MG63 (cell line): ENCODE data around the gene PGRMC2. TPM values are rescaled to one million over a fixed set of nuclear protein-coding genes. Genes with fewer than 3 reads are reported as not detected.

ENCODE experiments used
- DNase-seq: peaks from one replicate; pipeline ENCODE4 v3.0.0-alpha.2; 2020
- H3K27me3 ChIP-seq: fragments of 250-450 bp; sonication (Bioruptor Pico); 2 replicates; pipeline ENCODE4 v1.5.1; 2020; ENCODE audit warnings: mild to moderate bottlenecking, moderate library complexity
- H3K36me3 ChIP-seq: fragments of 250-450 bp; sonication (Bioruptor Pico); 2 replicates; pipeline ENCODE4 v1.5.1; 2020; ENCODE audit warnings: mild to moderate bottlenecking, moderate library complexity
- H3K4me3 ChIP-seq: fragments of 250-450 bp; sonication (Bioruptor Pico); 2 replicates; pipeline ENCODE4 v1.5.1; 2020; ENCODE audit warnings: mild to moderate bottlenecking, moderate library complexity
- H3K9me3 ChIP-seq: fragments of 250-450 bp; sonication (Bioruptor Pico); 2 replicates; pipeline ENCODE4 v1.5.1; 2020; ENCODE audit warnings: mild to moderate bottlenecking, moderate library complexity
- total RNA-seq: library from RNA; depleted of rRNA; stranded (reverse); fragments of >200 nt; shearing (Covaris generic); gene quantifications from 2 replicates; pipeline ENCODE4 v1.2.3, GENCODE V29; 2014; ENCODE audit warnings: low replicate concordance

Gene PGRMC2
- total RNA-seq, 1 experiment from 2014 or later, result 40.0 TPM

DNA sequence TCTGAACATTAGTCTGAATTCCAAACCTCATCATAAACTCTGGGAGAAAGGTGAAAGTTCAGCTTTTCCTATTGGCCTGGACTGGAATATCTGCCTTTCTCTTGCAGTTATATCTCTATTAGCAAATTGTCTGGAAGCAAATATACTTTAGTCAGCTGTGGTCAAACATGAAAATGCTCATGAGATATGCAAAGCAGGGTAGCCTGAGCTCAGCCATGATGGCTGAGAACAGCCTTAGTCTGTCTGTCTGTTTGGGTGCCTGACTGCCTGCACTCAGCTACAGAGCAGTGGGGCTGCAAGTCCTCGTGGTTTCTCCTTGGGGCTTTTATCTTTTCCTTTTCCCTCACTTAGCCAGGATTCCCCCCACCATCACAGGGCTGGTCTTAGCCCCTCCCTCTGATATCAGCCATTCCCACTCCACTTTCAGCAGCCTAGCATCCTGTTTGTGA lies 19.5 kb upstream of the PGRMC2 start:
- Histone ChIP-seq H3K36me3 (no peaks in the 10 kb centered on the region), H3K27me3 (no peaks in the 10 kb centered on the region), H3K9me3 (no peaks in the 10 kb centered on the region), H3K4me3 (no peak overlapping the region)
- no peak for DNase-seq

DNA sequence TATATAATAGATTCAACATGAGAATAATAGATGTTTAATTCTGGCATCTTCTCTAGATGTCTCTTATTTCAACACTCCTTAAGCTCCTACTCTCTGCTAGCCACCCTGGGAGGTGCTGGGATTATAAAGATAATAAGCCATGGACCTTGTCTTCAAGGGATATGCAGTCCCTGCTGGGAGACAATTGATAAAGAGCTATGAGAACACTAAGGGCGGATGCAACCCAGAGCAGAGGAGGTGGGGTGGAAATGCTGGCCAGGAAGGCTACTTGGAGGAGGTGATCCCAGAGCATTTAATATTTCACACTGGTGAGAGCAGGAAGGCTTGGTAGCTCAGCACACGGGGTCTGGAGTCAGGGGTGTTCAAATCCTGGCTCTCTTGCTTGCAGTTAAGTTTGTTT lies 18.3 kb upstream of the PGRMC2 start:
- H3K27me3 ChIP-seq, result no peaks in the 10 kb centered on the region
- no peaks in the 10 kb centered on the region for H3K9me3 ChIP-seq
- no peak overlapping the region for H3K4me3 ChIP-seq
- DNase-seq, result no peak
- no peaks in the 10 kb centered on the region for H3K36me3 ChIP-seq

DNA sequence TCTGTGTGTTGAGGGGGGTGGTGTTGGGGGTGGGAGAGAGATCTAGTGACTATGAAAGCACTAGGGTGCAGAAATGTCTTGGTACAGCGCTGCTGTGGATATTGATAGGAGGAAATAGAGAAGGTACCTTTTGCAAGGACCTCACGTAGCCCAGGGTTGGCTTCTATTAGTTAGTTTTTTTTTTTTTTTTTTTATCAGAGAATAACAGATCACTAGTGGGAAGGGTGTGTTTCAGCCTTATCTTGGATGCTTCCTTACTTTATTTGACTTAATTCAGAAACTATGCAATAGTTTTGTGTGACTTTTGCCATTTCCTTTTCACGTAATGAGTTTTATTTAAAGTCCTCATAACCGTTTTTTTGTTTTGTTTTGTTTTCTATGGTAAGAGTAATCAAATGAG lies 16.4 kb upstream of the PGRMC2 start:
- no peak overlapping the region for H3K4me3 ChIP-seq

DNA sequence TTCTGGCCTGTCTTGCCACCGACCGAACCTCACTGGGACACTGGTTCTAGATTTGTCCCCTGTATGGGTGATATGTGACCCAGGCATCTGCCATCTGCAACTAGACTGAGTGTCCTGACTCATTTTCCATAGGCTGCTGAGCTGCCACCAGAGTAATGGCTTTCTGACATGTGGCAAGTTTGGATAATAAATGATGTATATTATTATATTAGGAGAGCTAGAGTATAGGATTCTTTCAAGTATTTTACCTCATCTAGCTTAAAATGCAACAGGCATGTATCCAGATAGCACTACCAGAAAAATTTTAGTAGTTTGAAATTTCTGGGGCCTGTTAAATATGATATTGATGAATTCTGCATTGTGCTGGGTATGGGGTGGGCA lies 15.8 kb upstream of the PGRMC2 start:
- H3K9me3 ChIP-seq, result no peaks in the 10 kb centered on the region
- no peak for DNase-seq
- no peaks in the 10 kb centered on the region for H3K27me3 ChIP-seq
- no peak overlapping the region for H3K4me3 ChIP-seq
- no peaks in the 10 kb centered on the region for H3K36me3 ChIP-seq

More for the DNA sequence above, 16.4 kb upstream of the PGRMC2 start:
- H3K9me3 ChIP-seq, result no peaks in the 10 kb centered on the region
- no peaks in the 10 kb centered on the region for H3K27me3 ChIP-seq
- no peaks in the 10 kb centered on the region for H3K36me3 ChIP-seq
- DNase-seq, result no peak

DNA sequence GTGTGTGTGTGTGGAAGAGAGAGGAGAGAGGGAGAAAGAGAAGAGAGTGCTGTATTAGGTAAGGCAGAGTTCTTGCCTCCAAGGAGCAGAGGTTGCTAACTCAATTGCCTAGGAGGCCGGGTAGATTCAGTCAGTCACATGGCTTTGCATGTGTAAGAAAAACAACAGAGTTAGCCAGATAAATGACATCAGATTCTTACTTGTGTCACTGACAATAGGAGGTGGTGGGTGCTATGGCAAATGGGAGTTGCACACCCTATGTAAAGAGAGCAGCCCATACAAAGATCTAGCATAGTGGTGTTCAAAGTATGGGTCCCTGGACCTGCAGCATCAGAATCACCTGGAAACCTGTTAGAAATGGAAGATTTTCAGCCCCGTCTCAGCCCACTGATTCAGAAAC lies 14.4 kb upstream of the PGRMC2 start:
- no peaks in the 10 kb centered on the region for H3K27me3 ChIP-seq
- H3K9me3 ChIP-seq, result no peaks in the 10 kb centered on the region
- no peak overlapping the region for H3K4me3 ChIP-seq
- no peaks in the 10 kb centered on the region for H3K36me3 ChIP-seq
- DNase-seq, result no peak

DNA sequence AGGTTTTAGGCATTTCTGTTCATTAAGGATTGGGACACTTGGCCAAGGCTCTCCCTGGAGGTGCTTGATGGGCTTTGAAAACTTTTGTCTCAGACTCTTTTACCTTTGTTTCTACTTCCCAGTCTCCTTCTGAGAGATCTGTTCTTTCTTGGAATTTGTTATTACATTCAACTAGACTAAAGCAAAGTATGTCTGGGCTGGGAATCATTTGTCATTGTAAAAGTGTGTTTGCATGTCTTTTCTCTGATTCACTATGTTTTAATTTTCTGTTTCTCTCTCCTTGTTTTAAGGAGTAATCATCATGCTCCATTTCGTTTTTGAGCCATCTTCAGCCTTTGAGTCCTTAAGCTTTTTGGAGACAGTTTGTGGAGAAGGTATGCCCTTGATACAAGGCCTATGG lies 12.2 kb upstream of the PGRMC2 start:
- no peak for DNase-seq

DNA sequence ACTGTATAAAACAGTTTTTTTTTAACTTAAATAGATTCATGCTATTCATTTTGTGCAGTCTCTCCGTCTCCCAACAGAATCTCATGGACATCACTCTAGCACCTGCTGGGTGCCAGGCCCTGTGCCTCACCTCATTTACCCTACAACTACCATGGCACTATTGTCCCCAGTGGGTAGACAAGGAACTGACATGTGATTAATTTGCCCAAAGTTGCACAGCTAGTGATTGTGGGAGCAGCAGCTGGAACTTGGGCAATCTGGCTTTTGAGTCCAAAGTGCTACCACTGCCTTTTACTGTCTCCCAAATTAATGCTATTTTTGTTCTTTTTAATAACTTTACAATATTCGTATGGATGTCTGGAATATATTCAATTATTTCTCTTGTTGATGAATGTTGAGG lies 11.2 kb upstream of the PGRMC2 start:
- Histone ChIP-seq H3K4me3 (no peak overlapping the region), H3K27me3 (no peaks in the 10 kb centered on the region), H3K9me3 (no peaks in the 10 kb centered on the region), H3K36me3 (no peaks in the 10 kb centered on the region)
- DNase-seq, result no peak

More for the DNA sequence above, 12.2 kb upstream of the PGRMC2 start:
- Histone ChIP-seq H3K4me3 (no peak overlapping the region), H3K27me3 (no peaks in the 10 kb centered on the region), H3K36me3 (no peaks in the 10 kb centered on the region), H3K9me3 (no peaks in the 10 kb centered on the region)

DNA sequence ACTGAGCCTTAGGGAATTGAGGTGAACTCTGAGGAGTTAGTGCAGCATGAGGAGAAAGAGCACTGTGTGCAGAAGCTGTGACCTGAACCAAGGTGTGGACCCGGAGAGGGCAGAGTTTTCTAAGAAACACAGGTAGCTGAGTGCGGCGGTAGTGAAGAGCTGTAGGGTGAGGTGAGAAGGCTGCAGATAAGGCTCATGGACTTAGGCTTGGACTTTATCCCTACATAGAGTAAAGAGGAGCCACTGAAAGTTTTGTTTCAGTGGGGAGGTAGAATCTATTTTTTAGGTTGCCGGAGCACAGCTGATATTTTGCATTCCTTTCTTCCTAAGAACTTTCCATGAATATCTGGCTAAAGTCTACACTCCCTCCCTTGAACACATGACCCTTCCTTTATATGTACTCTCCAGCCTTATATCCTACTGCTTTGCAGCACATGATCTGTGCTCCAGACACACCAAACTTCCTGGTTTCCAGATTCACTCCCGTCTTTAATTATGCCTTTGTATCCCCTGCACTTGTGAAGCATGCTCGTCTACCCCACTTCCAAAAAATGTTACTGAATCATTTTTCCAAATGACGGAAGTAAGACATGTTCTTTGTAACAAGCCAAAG lies 10.6 kb upstream of the PGRMC2 start:
- DNase-seq, result no peak
- H3K36me3 ChIP-seq, result no peaks in the 10 kb centered on the region
- H3K27me3 ChIP-seq, result no peaks in the 10 kb centered on the region
- H3K4me3 ChIP-seq, result no peak overlapping the region
- H3K9me3 ChIP-seq, result no peaks in the 10 kb centered on the region

DNA sequence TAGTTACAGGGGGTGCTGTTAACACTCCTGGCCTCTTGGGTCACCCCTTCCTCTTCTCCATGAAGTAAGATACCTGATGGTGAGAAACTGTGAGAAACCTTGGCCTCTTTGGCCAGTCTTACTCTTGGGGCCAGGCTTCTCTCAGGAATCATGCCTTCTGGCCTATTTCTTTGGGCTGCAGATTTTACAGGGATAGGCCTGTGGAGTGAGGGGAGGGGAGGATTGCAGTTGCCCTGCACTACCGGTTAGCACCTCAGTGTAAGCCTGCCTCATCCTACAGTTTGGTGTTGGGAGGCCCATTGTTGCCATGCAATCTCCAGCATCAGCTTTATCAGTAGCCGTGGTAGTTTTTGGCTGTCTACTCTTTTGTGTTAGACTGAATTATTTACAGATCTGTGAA lies 7.6 kb upstream of the PGRMC2 start:
- DNase-seq, result no peak
- Histone ChIP-seq H3K27me3 (no peaks in the 10 kb centered on the region), H3K9me3 (no peaks in the 10 kb centered on the region), H3K4me3 (no peak overlapping the region), H3K36me3 (no peaks in the 10 kb centered on the region)

DNA sequence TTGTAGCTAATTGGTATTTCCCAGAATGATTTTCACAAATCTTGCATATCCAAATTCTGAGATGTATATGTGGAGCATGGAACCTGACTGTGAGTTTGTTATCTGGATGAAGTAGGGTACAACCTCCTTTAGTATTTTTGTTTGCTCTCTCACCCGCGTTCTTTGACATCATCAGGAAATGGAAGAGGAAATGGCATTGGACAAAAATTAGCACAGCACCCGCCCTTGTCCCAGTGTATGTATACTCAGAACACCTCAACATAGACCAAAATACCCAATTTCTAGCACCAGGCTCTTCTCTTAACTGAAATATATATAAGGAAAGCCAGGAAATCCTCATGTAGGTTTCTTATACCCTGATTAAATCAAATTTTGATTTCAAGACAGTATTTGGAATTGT lies 6.9 kb upstream of the PGRMC2 start:
- Histone ChIP-seq H3K4me3 (no peak overlapping the region), H3K9me3 (no peaks in the 10 kb centered on the region), H3K27me3 (no peaks in the 10 kb centered on the region), H3K36me3 (no peaks in the 10 kb centered on the region)
- no peak for DNase-seq

DNA sequence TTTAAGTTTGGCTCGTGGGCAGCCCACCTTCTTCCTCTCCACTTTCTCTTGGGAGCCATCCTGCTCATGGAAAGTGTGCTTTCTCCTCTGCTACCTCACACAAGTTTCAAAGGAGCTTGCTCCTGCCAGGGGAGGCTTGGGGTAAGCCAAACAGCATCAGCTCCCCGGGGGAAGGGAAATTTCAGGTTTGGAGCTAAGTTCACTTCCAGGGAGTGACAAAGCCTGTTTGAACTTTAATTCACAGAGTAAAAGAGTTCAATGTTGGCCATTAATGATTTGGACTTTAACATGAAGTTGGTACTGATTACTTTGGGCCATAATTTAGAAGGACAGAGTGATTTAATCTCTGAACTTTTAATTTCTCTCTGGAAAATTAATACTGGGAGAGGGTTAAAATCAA lies 4.7 kb upstream of the PGRMC2 start:
- Histone ChIP-seq H3K36me3 (no peaks in the 10 kb centered on the region), H3K9me3 (no peaks in the 10 kb centered on the region), H3K4me3 (no peak overlapping the region), H3K27me3 (no peaks in the 10 kb centered on the region)
- no peak for DNase-seq

DNA sequence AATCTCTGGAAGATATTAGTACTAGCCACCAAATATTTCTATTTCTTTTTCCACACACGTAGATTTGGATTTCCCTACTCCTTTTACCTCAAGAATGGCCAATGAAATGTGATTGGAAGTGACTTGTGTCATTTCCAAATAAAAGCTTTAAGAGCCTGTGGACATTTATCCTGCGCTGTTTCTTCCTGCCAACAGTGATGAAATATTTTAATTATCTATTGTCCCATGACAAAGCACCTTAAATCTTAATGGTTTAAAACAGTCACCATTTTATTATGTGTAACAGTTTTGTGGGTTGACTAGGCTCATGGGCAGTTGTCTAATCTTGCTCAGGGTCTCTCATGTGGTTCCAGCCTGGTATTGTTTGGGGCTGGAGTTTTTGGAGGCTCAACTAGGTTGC lies 3.5 kb upstream of the PGRMC2 start:
- Histone ChIP-seq H3K9me3 (no peaks in the 10 kb centered on the region), H3K36me3 (peaks cover 2% of the 10 kb centered on the region), H3K27me3 (no peaks in the 10 kb centered on the region), H3K4me3 (no peak overlapping the region)
- DNase-seq, result no peak

DNA sequence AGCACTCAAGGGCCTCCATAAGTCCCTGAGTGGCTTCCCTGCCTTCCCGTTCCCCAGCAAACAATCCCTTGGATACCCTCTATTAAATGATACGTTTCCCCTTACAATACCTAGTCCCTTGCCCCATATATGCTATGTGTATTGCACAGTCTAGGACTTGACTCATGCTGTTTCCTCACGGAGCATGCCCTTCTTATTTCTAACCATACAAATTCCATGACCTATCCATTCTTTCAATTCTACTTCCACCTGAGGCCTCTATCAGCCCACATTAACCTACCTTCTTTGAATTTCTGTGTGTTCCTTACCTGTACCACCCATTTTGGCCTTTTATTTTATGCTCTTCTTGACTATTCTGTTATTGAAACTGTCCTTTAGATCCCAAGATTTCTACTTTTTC lies 2.9 kb upstream of the PGRMC2 start:
- Histone ChIP-seq H3K36me3 (peaks cover 7% of the 10 kb centered on the region), H3K27me3 (no peaks in the 10 kb centered on the region), H3K9me3 (no peaks in the 10 kb centered on the region), H3K4me3 (no peak overlapping the region)
- DNase-seq, result no peak

DNA sequence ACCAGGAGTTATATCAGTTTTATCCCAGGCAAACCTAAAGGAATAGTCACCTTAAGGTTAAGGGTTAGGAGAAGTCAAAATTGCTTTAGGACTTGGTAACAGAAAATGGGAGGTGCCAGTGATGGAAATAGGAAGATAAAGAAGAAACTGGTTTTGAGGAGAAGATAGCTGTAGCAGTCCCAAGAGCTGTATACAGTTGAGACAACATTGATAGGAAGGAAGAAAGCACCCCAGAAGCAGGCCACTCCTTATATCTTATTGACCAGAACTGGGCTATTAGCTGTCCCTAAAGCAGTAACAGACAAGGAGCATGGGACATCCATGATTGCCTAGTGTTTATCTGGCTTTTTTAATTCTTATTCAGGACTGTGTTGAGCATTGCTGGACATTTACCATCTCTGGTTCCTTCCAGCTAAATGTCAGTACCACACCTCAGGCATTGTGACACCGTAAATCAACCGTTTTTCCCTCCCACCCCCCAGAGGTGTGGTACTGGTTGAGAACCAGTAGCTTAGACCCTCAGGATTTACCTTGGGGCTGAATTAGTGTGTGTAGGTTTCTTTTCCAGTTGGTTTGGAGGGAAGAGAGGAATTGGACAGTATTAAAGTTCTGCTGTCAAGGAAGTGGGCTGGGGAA lies 2.0 kb upstream of the PGRMC2 start:
- Histone ChIP-seq H3K36me3 (peaks cover 16% of the 10 kb centered on the region), H3K27me3 (no peaks in the 10 kb centered on the region), H3K9me3 (0 out of 2 replicates have a peak, but pooled peaks cover 3% of the 10 kb centered on the region), H3K4me3 (no peak overlapping the region)
- DNase-seq, result no peak

DNA sequence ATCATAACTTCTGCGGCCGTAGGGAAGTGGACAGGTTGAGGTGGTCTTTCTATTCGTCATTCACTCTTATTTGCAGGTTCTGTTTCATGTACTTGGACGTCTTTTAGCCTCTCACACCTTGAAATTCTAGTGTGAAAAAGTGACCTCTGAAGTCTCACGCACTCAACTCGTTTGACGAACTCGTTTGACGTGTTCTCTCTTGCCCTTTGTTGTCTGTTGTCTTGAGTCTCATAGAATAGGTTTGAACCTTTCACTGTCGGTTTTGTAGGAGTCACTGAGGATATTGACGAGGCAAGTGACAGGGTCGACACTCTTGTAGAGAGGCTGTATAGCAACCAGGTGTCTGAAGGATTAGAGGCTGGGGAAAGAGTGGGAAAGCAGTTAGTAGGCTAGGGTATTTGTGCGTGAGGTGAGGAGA lies 1.1 kb upstream of the PGRMC2 start:
- H3K4me3 ChIP-seq, result peak overlapping the region; percentile 56
- H3K36me3 ChIP-seq, result peaks cover 26% of the 10 kb centered on the region
- no peak for DNase-seq
- H3K9me3 ChIP-seq, result 0 out of 2 replicates have a peak, but pooled peaks cover 3% of the 10 kb centered on the region
- H3K27me3 ChIP-seq, result no peaks in the 10 kb centered on the region

DNA sequence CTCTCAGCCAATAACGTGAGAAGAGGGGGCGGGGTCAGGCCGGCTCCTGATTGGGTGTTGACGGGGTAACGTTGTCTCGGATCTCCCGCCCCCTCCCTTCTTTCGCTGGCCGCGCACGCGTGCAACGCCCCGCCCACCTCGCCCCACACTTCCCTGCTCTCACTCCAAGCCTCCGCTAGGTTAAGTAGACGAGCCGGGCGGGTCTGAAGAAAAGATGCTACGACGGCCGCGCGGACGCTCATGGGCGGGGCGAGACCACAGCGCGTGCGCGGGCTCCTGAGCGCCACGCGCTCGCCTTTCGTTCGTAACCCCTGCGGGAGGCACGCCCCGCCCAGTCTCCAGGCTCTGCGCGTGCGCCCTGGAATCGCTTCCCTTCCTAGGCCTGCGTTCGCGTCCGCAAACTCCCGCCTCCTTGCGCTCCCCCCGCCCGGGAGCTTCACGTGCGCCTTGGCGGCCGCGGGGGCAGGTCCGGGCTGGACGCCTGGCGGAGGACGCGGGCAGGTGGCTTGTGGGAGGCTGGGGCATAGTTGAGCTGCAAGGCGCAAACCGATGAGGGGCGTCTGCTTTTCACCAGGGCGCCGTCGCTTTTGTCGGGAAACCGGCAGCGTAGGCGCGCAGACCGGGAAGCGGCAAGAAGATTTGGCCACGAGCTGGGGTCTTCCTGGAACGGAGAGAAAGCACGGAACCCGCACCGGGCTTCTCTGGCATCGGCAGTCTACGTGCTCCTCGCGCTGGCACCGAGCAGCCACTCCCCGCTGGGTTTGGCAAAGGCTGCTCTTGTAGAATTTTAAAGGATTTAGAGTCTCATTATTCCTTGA lies 467 bp upstream of the PGRMC2 start:
- Histone ChIP-seq H3K27me3 (no peaks in the 10 kb centered on the region), H3K9me3 (0 out of 2 replicates have a peak, but pooled peaks cover 3% of the 10 kb centered on the region), H3K36me3 (peaks cover 32% of the 10 kb centered on the region), H3K4me3 (peak overlapping the region; percentile 56)
- DNase-seq, result peak; percentile 96

DNA sequence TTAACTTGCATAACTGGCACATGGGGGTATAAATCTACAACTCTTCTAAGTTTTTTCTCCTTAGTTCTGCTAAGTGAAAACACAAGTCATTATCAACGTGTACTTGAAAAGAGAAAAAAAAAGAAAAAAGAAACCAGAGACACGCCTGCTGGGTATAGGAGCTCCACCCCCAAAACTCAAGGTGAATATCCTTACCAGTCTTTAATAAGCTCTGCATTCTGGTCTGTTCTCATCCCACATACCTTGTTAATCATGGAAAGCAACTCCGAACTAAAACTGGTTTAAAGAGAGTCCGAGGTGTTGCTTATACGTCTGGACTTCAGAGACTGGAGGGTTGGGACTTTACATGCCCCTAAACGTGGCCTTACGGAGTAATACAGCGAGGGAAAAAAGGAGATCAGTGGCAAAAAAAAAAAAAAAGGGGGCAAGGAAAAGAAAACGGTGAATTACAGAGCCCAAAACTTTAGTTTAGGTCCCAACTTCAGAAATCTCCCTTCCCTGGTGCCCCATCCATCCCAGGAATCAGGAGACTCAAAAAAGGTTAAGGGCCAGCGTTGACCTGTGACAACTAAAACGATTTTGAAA lies 1.0 kb downstream of the PGRMC2 start:
- no peak for DNase-seq
- H3K36me3 ChIP-seq, result peaks cover 47% of the 10 kb centered on the region
- no peaks in the 10 kb centered on the region for H3K27me3 ChIP-seq
- peaks cover 3% of the 10 kb centered on the region; the same call in 1 of the 2 replicates for H3K9me3 ChIP-seq
- peak overlapping the region; percentile 56 for H3K4me3 ChIP-seq
